Fibroblast of lung (primary cell): ENCODE measurements around the gene AATK. TPM values are rescaled to one million over a fixed set of nuclear protein-coding genes. Genes with fewer than 3 reads are reported as not detected.

Source experiments
- DNase-seq, 2 donors: peaks; one replicate each; pipeline versions ENCODE4 v3.0.0 to v3.0.0-alpha.2; 2010; ENCODE audit warnings: low read depth in 2 of 2
- H2AFZ ChIP-seq: 2 replicates; pipeline ENCODE4 v1.5.1; 2012; ENCODE audit warnings: low read length, control low read depth, inconsistent platforms
- H3K27ac ChIP-seq: 2 replicates; pipeline ENCODE4 v1.5.1; 2011; ENCODE audit warnings: low read length, control low read depth; ENCODE audit not compliant: insufficient read depth
- H3K27me3 ChIP-seq: 2 replicates; pipeline ENCODE4 v1.5.1; 2011; ENCODE audit warnings: mild to moderate bottlenecking, low read length; ENCODE audit not compliant: control insufficient read depth, insufficient read depth
- H3K36me3 ChIP-seq: 2 replicates; pipeline ENCODE4 v1.5.1; 2011; ENCODE audit warnings: low read length; ENCODE audit not compliant: control insufficient read depth, insufficient read depth
- H3K4me1 ChIP-seq: 2 replicates; pipeline ENCODE4 v1.5.1; 2011; ENCODE audit warnings: low read length; ENCODE audit not compliant: control insufficient read depth, insufficient read depth; ENCODE audit errors: extremely low read depth
- H3K4me2 ChIP-seq: 2 replicates; pipeline ENCODE4 v1.5.1; 2011; ENCODE audit warnings: low read length, control low read depth; ENCODE audit not compliant: insufficient read depth; ENCODE audit errors: extremely low read depth
- H3K4me3 ChIP-seq, 4 experiments: fragments of 200-600 bp in 1 of 4; sonication (generic) in 1 of 4; replicated peaks in 1 of 4; 2 replicates each; pipeline ENCODE4 v1.5.1; 2011 to 2016; ENCODE audit warnings: low read length in 4 of 4, low read depth in 3 of 4, mild to moderate bottlenecking in 3 of 4, control low read depth in 2 of 4, inconsistent platforms in 1 of 4, mixed read lengths in 1 of 4; ENCODE audit not compliant: insufficient read depth in 1 of 4; ENCODE audit errors: control extremely low read depth in 1 of 4
- H3K79me2 ChIP-seq: 2 replicates; pipeline ENCODE4 v1.5.1; 2012; ENCODE audit warnings: mild to moderate bottlenecking, low read length, inconsistent platforms; ENCODE audit not compliant: control insufficient read depth, insufficient read depth
- H3K9ac ChIP-seq: 2 replicates; pipeline ENCODE4 v1.5.1; 2011; ENCODE audit warnings: mild to moderate bottlenecking, low read length, control low read depth; ENCODE audit not compliant: insufficient read depth
- H3K9me3 ChIP-seq: 2 replicates; pipeline ENCODE4 v1.5.1; 2012; ENCODE audit warnings: low read depth, low read length; ENCODE audit not compliant: control insufficient read depth, insufficient read depth
- H4K20me1 ChIP-seq: 2 replicates; pipeline ENCODE4 v1.5.1; 2011; ENCODE audit warnings: low read length; ENCODE audit not compliant: control insufficient read depth, insufficient read depth; ENCODE audit errors: extremely low read depth
- CTCF ChIP-seq, 2 donors: IDR thresholded peaks in 1 of 2; conservative IDR thresholded peaks in 1 of 2; 1 replicate in 1 of 2; 2 replicates in 1 of 2; pipeline ENCODE4 v1.5.1; 2011 to 2012; ENCODE audit warnings: low read length in 2 of 2, control low read depth in 1 of 2, inconsistent platforms in 1 of 2, low read depth in 1 of 2, mild to moderate bottlenecking in 1 of 2
- EZH2 ChIP-seq: IDR thresholded peaks from 2 replicates; pipeline ENCODE4 v1.5.1; 2012; ENCODE audit warnings: low read length, control low read depth, mild to moderate bottlenecking; ENCODE audit errors: missing control alignments
- polyA plus RNA-seq, 2 donors: library from polyadenylated mRNA; depleted of rRNA in 1 of 2; stranded (reverse) in 1 of 2; unstranded in 1 of 2; fragments of >200 nt; gene quantifications; 2 replicates each; pipeline ENCODE4 v1.2.1, GENCODE V29; 2011 to 2012; ENCODE audit warnings: missing spikeins in 1 of 2
- total RNA-seq: library from RNA; depleted of rRNA; stranded (reverse); fragments of >200 nt; gene quantifications from 2 replicates; pipeline ENCODE4 v1.2.1, GENCODE V29; 2014

Gene AATK
- total and polyA plus RNA-seq, 2 donors (not counting 1 experiment from before 2014, with no cell fraction given), result 0.16 to 0.50 TPM

- Histone ChIP-seq H3K36me3 (no peaks in the 10 kb centered on the region), H3K9me3 (no peaks in the 10 kb centered on the region), H3K4me1 (no peaks in the 10 kb centered on the region), H3K27me3 (peaks cover 5% of the 10 kb centered on the region), H3K4me3 (no peak overlapping the region), H4K20me1 (no peaks in the 10 kb centered on the region), H2AFZ (no peak overlapping the region), H3K4me2 (no peak overlapping the region), H3K79me2 (no peaks in the 10 kb centered on the region), H3K27ac (no peak overlapping the region), H3K9ac (no peak overlapping the region)
- TF ChIP-seq CTCF (conservative IDR thresholded peaks at IDR 0.05 in 1 of 2, IDR thresholded peaks at IDR 0.05 in 1 of 2; ENCODE audit: low read depth in 1 of 2, low read length in 2 of 2) (no peak), EZH2 (no peak)
- no peak for DNase-seq
Observed at GRCh38 chr17:81186203-81186602, 20.2 kb upstream of the AATK start.

GRCh38 chr17:81184555-81184954, 18.5 kb upstream of the AATK start:
- Histone ChIP-seq H3K4me3 (no peak overlapping the region), H3K27me3 (peaks cover 5% of the 10 kb centered on the region), H4K20me1 (no peaks in the 10 kb centered on the region), H2AFZ (no peak overlapping the region), H3K4me2 (no peak overlapping the region), H3K9me3 (no peaks in the 10 kb centered on the region), H3K36me3 (no peaks in the 10 kb centered on the region), H3K4me1 (no peaks in the 10 kb centered on the region), H3K9ac (no peak overlapping the region), H3K27ac (no peak overlapping the region), H3K79me2 (no peaks in the 10 kb centered on the region)
- no peak for DNase-seq
- no peak for TF ChIP-seq EZH2
- TF ChIP-seq CTCF (conservative IDR thresholded peaks at IDR 0.05 in 1 of 2, IDR thresholded peaks at IDR 0.05 in 1 of 2; ENCODE audit: low read depth in 1 of 2, low read length in 2 of 2), result no peak

GRCh38 chr17:81183807-81184206, 17.8 kb upstream of the AATK start:
- TF ChIP-seq EZH2 (no peak), CTCF (conservative IDR thresholded peaks at IDR 0.05 in 1 of 2, IDR thresholded peaks at IDR 0.05 in 1 of 2; ENCODE audit: low read depth in 1 of 2, low read length in 2 of 2) (no peak)
- Histone ChIP-seq H3K27me3 (peaks cover 5% of the 10 kb centered on the region), H3K4me2 (no peak overlapping the region), H3K9ac (no peak overlapping the region), H3K79me2 (no peaks in the 10 kb centered on the region), H4K20me1 (no peaks in the 10 kb centered on the region), H3K4me1 (no peaks in the 10 kb centered on the region), H3K27ac (no peak overlapping the region), H3K36me3 (no peaks in the 10 kb centered on the region), H2AFZ (no peak overlapping the region), H3K9me3 (no peaks in the 10 kb centered on the region), H3K4me3 (no peak overlapping the region)
- DNase-seq, result no peak
